PC-3 (cell line): ENCODE measurements around the gene CYP11A1. TPM values are rescaled to one million over a fixed set of nuclear protein-coding genes. Genes with fewer than 3 reads are reported as not detected.
A peak's percentile ranks its signal among the peaks of the same experiment; 100 is the strongest.

Experiments used
- ATAC-seq: fragments of 200-7000 bp; cut with Tn5 transposase; 2 replicates; pipeline ENCODE4 v1.9.1; 2020; ENCODE audit warnings: mild to moderate bottlenecking, moderate library complexity
- BruUV-seq: library from RNA; stranded (reverse); fragments of 400-500 nt; replicated peaks from 2 replicates; lab custom pipeline; 2021; lab: Mats Ljungman, UMichigan
- CTCF ChIA-PET: fragments of 300-600 bp; sonication (Branson Sonifier 250); formaldehyde crosslinking; loops from one replicate; lab custom pipeline; 2022; ENCODE audit warnings: antibody characterized with exemption; lab: Charles Lee
- POLR2A ChIA-PET: fragments of 300-600 bp; sonication (Branson Sonifier 250); formaldehyde crosslinking; loops from one replicate; lab custom pipeline; 2022; ENCODE audit warnings: antibody characterized with exemption; ENCODE audit not compliant: unreplicated experiment; lab: Charles Lee
- DNase-seq: peaks from one replicate; pipeline ENCODE4 v3.0.0-alpha.2; 2015
- H2AFZ ChIP-seq: fragments of 300-600 bp; sonication (generic); 2 replicates; pipeline ENCODE4 v1.6.0; 2016; ENCODE audit warnings: antibody characterized with exemption, low read length
- H3F3A ChIP-seq: fragments of 300-600 bp; sonication (generic); one replicate; pipeline ENCODE4 v1.6.0; 2017; ENCODE audit warnings: antibody characterized with exemption, low read length, control low read depth, mild to moderate bottlenecking; ENCODE audit not compliant: unreplicated experiment
- H3K27ac ChIP-seq: fragments of 300-600 bp; sonication (generic); 2 replicates; pipeline ENCODE4 v1.5.1; 2016; ENCODE audit warnings: mild to moderate bottlenecking, low read length
- H3K27me3 ChIP-seq: fragments of 300-600 bp; sonication (generic); 2 replicates; pipeline ENCODE4 v1.6.1; 2016; ENCODE audit warnings: low read length, mixed read lengths
- H3K36me3 ChIP-seq: fragments of 300-600 bp; sonication (generic); 2 replicates; pipeline ENCODE4 v1.6.1; 2016; ENCODE audit warnings: low read depth, mixed run types, low read length, mixed read lengths
- H3K4me1 ChIP-seq: fragments of 300-600 bp; sonication (generic); 2 replicates; pipeline ENCODE4 v1.5.1; 2016; ENCODE audit warnings: low read length; ENCODE audit not compliant: insufficient read depth
- H3K4me2 ChIP-seq: fragments of 300-600 bp; sonication (generic); 2 replicates; pipeline ENCODE4 v1.6.0; 2016; ENCODE audit warnings: low read length
- H3K4me3 ChIP-seq: fragments of 300-600 bp; sonication (generic); 2 replicates; pipeline ENCODE4 v1.5.1; 2016; ENCODE audit warnings: mild to moderate bottlenecking, low read length, mixed read lengths
- H3K79me2 ChIP-seq: fragments of 300-600 bp; sonication (generic); 2 replicates; pipeline ENCODE4 v1.6.1; 2017; ENCODE audit warnings: low read length, mixed read lengths
- H3K9ac ChIP-seq: fragments of 300-600 bp; sonication (generic); 2 replicates; pipeline ENCODE4 v1.6.0; 2016; ENCODE audit warnings: mild to moderate bottlenecking, low read length
- H3K9me2 ChIP-seq: fragments of 300-600 bp; sonication (generic); replicated peaks from 2 replicates; pipeline ENCODE4 v1.6.1; 2016; ENCODE audit warnings: mixed run types, low read length, mixed read lengths
- H3K9me3 ChIP-seq: fragments of 300-600 bp; sonication (generic); 2 replicates; pipeline ENCODE4 v1.6.1; 2016; ENCODE audit warnings: low read length, mixed read lengths
- H4K20me1 ChIP-seq: fragments of 300-600 bp; sonication (generic); 2 replicates; pipeline ENCODE4 v1.6.1; 2016; ENCODE audit warnings: low read length, mixed read lengths
- EZH2 ChIP-seq: fragments of 300-600 bp; sonication (generic); IDR thresholded peaks from one replicate; pipeline ENCODE4 v1.6.1; 2017; ENCODE audit warnings: antibody characterized with exemption, mild to moderate bottlenecking, low read length; ENCODE audit not compliant: unreplicated experiment
- EZH2phosphoT487 ChIP-seq: fragments of 300-600 bp; sonication (generic); IDR thresholded peaks from 2 replicates; pipeline ENCODE4 v1.6.1; 2018; ENCODE audit warnings: mild to moderate bottlenecking, antibody characterized with exemption, low read length, borderline replicate concordance
- intact Hi-C: fragments of 100-400 bp; cut with micrococcal nuclease; formaldehyde crosslinking; loops from 2 replicates; pipeline ENCODE4 v1.9.0; 2023
- total RNA-seq: library from RNA; depleted of rRNA; stranded (reverse); fragments of >200 nt; gene quantifications from 2 replicates; pipeline ENCODE4 v1.2.3, GENCODE V29; 2014
- TF ChIP-seq, protein P1 (sequence below): fragments of 300-600 bp; sonication (generic); conservative IDR thresholded peaks from 2 replicates; pipeline ENCODE4 v1.5.1; 2017; ENCODE audit warnings: antibody characterized with exemption, low read depth, mild to moderate bottlenecking, low read length

The CYP11A1 gene
- total RNA-seq, 1 experiment from 2014 or later = 0.18 TPM

- ChIA-PET POLR2A (no interaction called here), CTCF (no interaction called here)
- H3K4me2 ChIP-seq = no peak overlapping the region
- H3K9me2 ChIP-seq = no peaks in the 10 kb centered on the region
- H3K79me2 ChIP-seq = peaks cover 82% of the 10 kb centered on the region
- no peaks in the 10 kb centered on the region for H3K9me3 ChIP-seq
- H3K27me3 ChIP-seq = no peaks in the 10 kb centered on the region
- no peaks in the 10 kb centered on the region for H3F3A ChIP-seq
- H3K27ac ChIP-seq = peak overlapping the region; percentile 79
- H3K4me3 ChIP-seq = no peak overlapping the region
- H2AFZ ChIP-seq = no peak overlapping the region
- intact Hi-C loops = no loop called here
- H3K36me3 ChIP-seq = peaks cover 70% of the 10 kb centered on the region
- TF ChIP-seq EZH2 (no peak), EZH2phosphoT487 (no peak)
- TF ChIP-seq, protein P1, sequence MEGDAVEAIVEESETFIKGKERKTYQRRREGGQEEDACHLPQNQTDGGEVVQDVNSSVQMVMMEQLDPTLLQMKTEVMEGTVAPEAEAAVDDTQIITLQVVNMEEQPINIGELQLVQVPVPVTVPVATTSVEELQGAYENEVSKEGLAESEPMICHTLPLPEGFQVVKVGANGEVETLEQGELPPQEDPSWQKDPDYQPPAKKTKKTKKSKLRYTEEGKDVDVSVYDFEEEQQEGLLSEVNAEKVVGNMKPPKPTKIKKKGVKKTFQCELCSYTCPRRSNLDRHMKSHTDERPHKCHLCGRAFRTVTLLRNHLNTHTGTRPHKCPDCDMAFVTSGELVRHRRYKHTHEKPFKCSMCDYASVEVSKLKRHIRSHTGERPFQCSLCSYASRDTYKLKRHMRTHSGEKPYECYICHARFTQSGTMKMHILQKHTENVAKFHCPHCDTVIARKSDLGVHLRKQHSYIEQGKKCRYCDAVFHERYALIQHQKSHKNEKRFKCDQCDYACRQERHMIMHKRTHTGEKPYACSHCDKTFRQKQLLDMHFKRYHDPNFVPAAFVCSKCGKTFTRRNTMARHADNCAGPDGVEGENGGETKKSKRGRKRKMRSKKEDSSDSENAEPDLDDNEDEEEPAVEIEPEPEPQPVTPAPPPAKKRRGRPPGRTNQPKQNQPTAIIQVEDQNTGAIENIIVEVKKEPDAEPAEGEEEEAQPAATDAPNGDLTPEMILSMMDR = no peak
- no TSS peak for BruUV-seq
- DNase-seq (no peak), ATAC-seq (no peak)
- H3K4me1 ChIP-seq = peaks cover 73% of the 10 kb centered on the region
- peaks cover 36% of the 10 kb centered on the region for H4K20me1 ChIP-seq
- H3K9ac ChIP-seq = peak overlapping the region; percentile 41
Observed at GRCh38 chr15:74415966-74416916, 48.8 kb upstream of the CYP11A1 start.

DNA sequence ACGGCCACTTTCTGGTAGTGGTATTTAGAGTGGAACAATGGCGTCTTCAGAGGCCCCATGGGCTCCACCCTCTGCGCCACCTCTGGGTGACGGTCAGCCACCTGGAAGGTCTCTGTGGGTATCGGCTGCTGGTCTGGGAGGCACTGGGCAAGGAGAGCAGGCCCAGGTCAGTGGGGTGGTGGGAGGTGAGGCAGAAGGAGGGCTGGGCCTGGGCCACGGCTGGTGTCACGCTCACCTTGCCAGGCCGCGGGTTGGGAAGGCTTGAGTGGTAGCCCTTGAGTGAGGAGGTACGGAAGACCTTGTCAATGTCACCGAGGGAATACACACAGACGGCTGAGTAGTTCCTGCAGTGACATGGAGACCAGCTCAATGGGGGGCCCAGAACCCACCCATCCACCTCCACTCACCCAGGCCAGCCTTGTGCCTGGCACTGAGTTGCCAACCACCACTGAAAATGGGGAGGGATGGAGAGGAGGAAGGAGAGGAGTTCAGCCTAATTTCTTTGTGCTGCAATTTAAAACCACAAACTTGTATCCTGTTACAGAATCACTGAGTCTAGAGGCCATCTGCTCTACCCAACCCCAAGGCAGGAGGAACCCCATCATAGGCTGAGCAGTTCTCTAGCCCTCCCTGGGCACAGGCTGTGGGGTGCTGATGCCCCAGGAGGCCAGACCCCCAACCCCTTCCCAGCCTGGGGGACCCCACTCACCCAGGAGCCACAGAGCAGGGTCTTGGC, 47.3 kb upstream of the CYP11A1 start:
- no peak overlapping the region for H3K4me3 ChIP-seq
- ChIA-PET POLR2A (no interaction called here), CTCF (no interaction called here)
- peaks cover 21% of the 10 kb centered on the region for H4K20me1 ChIP-seq
- DNase-seq (no peak), ATAC-seq (no peak)
- H3K27me3 ChIP-seq = no peaks in the 10 kb centered on the region
- peak overlapping the region; percentile 57 for H3K27ac ChIP-seq
- peak overlapping the region; percentile 4; the same call in 1 of the 2 replicates for H3K4me2 ChIP-seq
- no peaks in the 10 kb centered on the region for H3K9me3 ChIP-seq
- no peaks in the 10 kb centered on the region for H3K9me2 ChIP-seq
- intact Hi-C loops = no loop called here
- H3K79me2 ChIP-seq = peaks cover 67% of the 10 kb centered on the region
- H3K36me3 ChIP-seq = peaks cover 80% of the 10 kb centered on the region
- no peaks in the 10 kb centered on the region for H3F3A ChIP-seq
- TF ChIP-seq EZH2 = no peak
- no peak for TF ChIP-seq EZH2phosphoT487
- TF ChIP-seq, protein P1 = no peak
- peaks cover 58% of the 10 kb centered on the region for H3K4me1 ChIP-seq
- H2AFZ ChIP-seq = no peak overlapping the region
- H3K9ac ChIP-seq = no peak overlapping the region
- BruUV-seq = no TSS peak
